Measurements from ENCODE around the gene TMEM213. TPM values are rescaled to one million over a fixed set of nuclear protein-coding genes. Genes with fewer than 3 reads are reported as not detected.

The TMEM213 gene
- total RNA-seq, 1 experiment from 2014 or later, result not detected

DNA sequence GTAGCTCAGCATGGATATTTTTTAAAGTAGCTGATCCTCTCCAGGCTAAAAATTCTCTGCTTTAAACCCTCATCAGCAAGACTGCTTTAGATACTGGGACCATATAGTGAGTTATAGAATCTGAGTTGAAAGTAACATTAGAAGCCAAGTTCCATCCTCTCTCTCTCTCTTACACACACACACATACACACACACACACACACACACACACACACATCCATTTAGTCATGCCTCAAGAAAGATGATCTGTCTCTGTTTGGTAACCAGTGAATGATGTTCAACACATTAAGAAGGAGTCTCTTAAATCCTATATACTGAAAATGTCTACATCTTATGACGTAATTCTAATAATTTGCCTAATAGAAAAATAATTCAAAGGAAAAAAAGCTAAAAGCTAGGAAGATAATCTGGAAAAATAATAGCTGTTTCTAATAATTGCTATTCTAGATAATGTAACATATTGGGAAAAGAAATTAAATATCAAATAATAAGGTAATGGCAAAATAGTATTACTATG, 17.1 kb downstream of the TMEM213 start:
- H3K79me2 ChIP-seq (ENCODE audit: insufficient read depth, low read length), result no peaks in the 10 kb centered on the region
- ATAC-seq, result no peak
- no peak for DNase-seq (ENCODE audit: low read depth, low spot score)
- H3K27me3 ChIP-seq (ENCODE audit: insufficient read depth, low read length), result no peaks in the 10 kb centered on the region
- no peak overlapping the region for H3K9ac ChIP-seq (ENCODE audit: low read length)
- no peak overlapping the region for H2AFZ ChIP-seq (ENCODE audit: low read depth, low read length, poor library complexity, severe bottlenecking)
- intact Hi-C loops (cut with micrococcal nuclease), result no loop called here
- BruUV-seq (replicated peaks), result no TSS peak
- no peaks in the 10 kb centered on the region for H3K4me1 ChIP-seq (ENCODE audit: control insufficient read depth in 1 of 2, insufficient read depth in 2 of 2, low read length in 2 of 2)
- no peak overlapping the region for H3K4me3 ChIP-seq (replicated peaks in 1 of 2; ENCODE audit: low read depth in 1 of 2, low read length in 2 of 2)
- H4K20me1 ChIP-seq (ENCODE audit: insufficient read depth), result no peaks in the 10 kb centered on the region
- no peak for TF ChIP-seq JUND (IDR thresholded peaks at IDR 0.05)
- TF ChIP-seq ZFX (IDR thresholded peaks at IDR 0.05), result no peak
- no peak for TF ChIP-seq ZNF274 (IDR thresholded peaks at IDR 0.05; ENCODE audit: low read depth, low read length)
- no peak for TF ChIP-seq SRF (IDR thresholded peaks at IDR 0.05; ENCODE audit: low read depth)
- no peak for TF ChIP-seq SP1 (IDR thresholded peaks at IDR 0.05; ENCODE audit: low read depth)
- TF ChIP-seq EGR1 (IDR thresholded peaks at IDR 0.05; ENCODE audit: low read depth), result no peak
- no peak for TF ChIP-seq CBX3 (IDR thresholded peaks at IDR 0.05; ENCODE audit: low read depth)
- H3K9me3 ChIP-seq (ENCODE audit: control insufficient read depth in 1 of 2, insufficient read depth in 1 of 2, low read depth in 1 of 2, low read length in 2 of 2), result no peaks in the 10 kb centered on the region
- no peaks in the 10 kb centered on the region for H3K9me2 ChIP-seq (ENCODE audit: insufficient read depth)
- no peak overlapping the region for H3K4me2 ChIP-seq (ENCODE audit: low read length)
- H3K27ac ChIP-seq (ENCODE audit: low read depth, low read length), result no peak overlapping the region
- CTCF ChIA-PET, result no interaction called here
- H3K36me3 ChIP-seq (ENCODE audit: control insufficient read depth in 1 of 2, insufficient read depth in 2 of 2, low read length in 2 of 2), result no peaks in the 10 kb centered on the region
- RAD21 ChIA-PET (ENCODE audit: low non-redundant PET in 1 of 2, low total read pairs in 2 of 2, uncharacterized antibody in 2 of 2, unreplicated experiment in 2 of 2), result no interaction called here
- POLR2A ChIA-PET, result no interaction called here

DNA sequence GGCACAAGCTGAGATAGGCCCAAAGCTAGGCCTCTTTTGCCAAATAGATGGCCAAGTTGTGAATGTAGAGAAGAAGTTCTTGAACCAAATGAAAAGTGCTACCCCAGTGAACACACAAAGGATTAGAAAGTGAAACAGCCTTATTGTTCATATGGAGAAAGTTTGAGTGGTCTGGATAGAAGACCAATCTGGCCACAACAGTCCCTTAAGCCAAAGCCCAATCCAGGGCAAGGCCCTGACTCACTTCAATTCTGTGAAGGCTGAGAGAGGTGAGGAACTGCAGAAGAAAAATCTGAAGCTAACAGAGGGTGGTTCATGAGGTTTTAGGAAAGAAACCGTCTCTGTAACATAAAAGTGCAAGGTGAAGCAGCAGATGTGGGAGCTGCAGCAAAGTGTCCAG, 18.9 kb downstream of the TMEM213 start:
- Histone ChIP-seq H3K4me1 (ENCODE audit: control insufficient read depth in 1 of 2, insufficient read depth in 2 of 2, low read length in 2 of 2) (no peaks in the 10 kb centered on the region), H3K9me2 (ENCODE audit: insufficient read depth) (no peaks in the 10 kb centered on the region), H3K4me3 (replicated peaks in 1 of 2; ENCODE audit: low read depth in 1 of 2, low read length in 2 of 2) (no peak overlapping the region), H3K36me3 (ENCODE audit: control insufficient read depth in 1 of 2, insufficient read depth in 2 of 2, low read length in 2 of 2) (no peaks in the 10 kb centered on the region), H2AFZ (ENCODE audit: low read depth, low read length, poor library complexity, severe bottlenecking) (no peak overlapping the region), H4K20me1 (ENCODE audit: insufficient read depth) (no peaks in the 10 kb centered on the region), H3K9ac (ENCODE audit: low read length) (no peak overlapping the region), H3K79me2 (ENCODE audit: insufficient read depth, low read length) (no peaks in the 10 kb centered on the region), H3K9me3 (ENCODE audit: control insufficient read depth in 1 of 2, insufficient read depth in 1 of 2, low read depth in 1 of 2, low read length in 2 of 2) (no peaks in the 10 kb centered on the region), H3K27ac (ENCODE audit: low read depth, low read length) (no peak overlapping the region), H3K4me2 (ENCODE audit: low read length) (no peak overlapping the region), H3K27me3 (ENCODE audit: insufficient read depth, low read length) (no peaks in the 10 kb centered on the region)
- CTCF ChIA-PET, result no interaction called here
- no peak for DNase-seq (ENCODE audit: low read depth, low spot score)
- BruUV-seq (replicated peaks), result no TSS peak
- ATAC-seq, result no peak
- POLR2A ChIA-PET, result no interaction called here
- TF ChIP-seq EGR1 (IDR thresholded peaks at IDR 0.05; ENCODE audit: low read depth) (no peak), SP1 (IDR thresholded peaks at IDR 0.05; ENCODE audit: low read depth) (no peak), CEBPB (IDR thresholded peaks at IDR 0.05; ENCODE audit: low read depth) (no peak), ZNF274 (IDR thresholded peaks at IDR 0.05; ENCODE audit: low read depth, low read length) (no peak), EZH2phosphoT487 (IDR thresholded peaks at IDR 0.05; ENCODE audit: borderline replicate concordance) (no peak), ELF1 (IDR thresholded peaks at IDR 0.05; ENCODE audit: borderline replicate concordance, low read depth) (no peak), RAD21 (IDR thresholded peaks at IDR 0.05; ENCODE audit: low read depth) (no peak)
- TF ChIP-seq, protein P1, sequence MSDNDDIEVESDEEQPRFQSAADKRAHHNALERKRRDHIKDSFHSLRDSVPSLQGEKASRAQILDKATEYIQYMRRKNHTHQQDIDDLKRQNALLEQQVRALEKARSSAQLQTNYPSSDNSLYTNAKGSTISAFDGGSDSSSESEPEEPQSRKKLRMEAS (IDR thresholded peaks at IDR 0.05), result no peak
- TF ChIP-seq, protein P2, sequence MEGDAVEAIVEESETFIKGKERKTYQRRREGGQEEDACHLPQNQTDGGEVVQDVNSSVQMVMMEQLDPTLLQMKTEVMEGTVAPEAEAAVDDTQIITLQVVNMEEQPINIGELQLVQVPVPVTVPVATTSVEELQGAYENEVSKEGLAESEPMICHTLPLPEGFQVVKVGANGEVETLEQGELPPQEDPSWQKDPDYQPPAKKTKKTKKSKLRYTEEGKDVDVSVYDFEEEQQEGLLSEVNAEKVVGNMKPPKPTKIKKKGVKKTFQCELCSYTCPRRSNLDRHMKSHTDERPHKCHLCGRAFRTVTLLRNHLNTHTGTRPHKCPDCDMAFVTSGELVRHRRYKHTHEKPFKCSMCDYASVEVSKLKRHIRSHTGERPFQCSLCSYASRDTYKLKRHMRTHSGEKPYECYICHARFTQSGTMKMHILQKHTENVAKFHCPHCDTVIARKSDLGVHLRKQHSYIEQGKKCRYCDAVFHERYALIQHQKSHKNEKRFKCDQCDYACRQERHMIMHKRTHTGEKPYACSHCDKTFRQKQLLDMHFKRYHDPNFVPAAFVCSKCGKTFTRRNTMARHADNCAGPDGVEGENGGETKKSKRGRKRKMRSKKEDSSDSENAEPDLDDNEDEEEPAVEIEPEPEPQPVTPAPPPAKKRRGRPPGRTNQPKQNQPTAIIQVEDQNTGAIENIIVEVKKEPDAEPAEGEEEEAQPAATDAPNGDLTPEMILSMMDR (IDR thresholded peaks at IDR 0.05 in 2 of 3, conservative IDR thresholded peaks at IDR 0.05 in 1 of 3; ENCODE audit: borderline replicate concordance in 1 of 3, insufficient read depth in 1 of 3, low read depth in 2 of 3, low read length in 2 of 3), result no peak
- intact Hi-C loops (cut with micrococcal nuclease), result no loop called here
- RAD21 ChIA-PET (ENCODE audit: low non-redundant PET in 1 of 2, low total read pairs in 2 of 2, uncharacterized antibody in 2 of 2, unreplicated experiment in 2 of 2), result no interaction called here
